ENCODE results near the gene CALHM4.

Gene CALHM4, protein sequence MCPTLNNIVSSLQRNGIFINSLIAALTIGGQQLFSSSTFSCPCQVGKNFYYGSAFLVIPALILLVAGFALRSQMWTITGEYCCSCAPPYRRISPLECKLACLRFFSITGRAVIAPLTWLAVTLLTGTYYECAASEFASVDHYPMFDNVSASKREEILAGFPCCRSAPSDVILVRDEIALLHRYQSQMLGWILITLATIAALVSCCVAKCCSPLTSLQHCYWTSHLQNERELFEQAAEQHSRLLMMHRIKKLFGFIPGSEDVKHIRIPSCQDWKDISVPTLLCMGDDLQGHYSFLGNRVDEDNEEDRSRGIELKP

DNA sequence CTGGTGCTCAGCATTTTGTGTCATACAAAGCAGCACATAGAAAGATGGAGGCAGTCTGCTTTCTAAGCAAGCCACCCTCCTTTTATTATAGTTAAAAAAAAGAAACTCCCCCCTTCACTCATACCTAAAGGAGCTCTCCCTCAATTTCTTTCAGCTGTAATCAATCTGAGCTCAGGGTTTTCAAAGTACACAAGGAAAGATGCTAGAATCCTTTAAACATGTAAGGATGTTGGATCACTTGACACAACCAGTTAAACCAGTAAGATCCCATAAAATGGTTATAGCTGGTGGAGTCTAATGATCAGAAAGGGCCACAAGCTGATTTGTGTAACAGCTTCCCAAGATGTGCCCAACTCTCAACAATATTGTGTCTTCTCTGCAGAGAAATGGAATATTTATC is at the start of gene CALHM4:
TSS of gene CALHM4 (plus strand) at position 301 of the 400 bp plus-strand sequence. CDS start at position 344, 43 bp downstream.
- DNase-seq = no peak

DNA sequence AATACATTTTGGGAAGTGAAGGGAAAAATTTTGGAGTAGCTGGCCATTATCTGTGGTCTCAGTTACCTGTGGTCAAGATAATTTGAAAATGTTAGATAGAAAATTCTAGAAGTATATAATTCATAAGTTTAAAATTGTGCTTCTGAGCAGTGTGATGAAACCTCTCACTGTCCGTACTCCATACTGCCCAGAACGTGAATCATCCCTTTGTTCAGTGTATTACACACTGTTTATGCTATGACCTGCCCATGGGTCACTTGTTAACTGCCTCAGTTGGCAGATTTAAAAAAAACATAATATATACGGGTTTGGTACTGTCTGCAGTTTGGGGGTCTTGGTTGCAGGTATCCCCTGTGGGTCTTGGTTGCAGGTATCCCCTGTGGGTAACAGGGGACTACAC is 46.2 kb upstream of the CALHM4 start:
- no peak for DNase-seq

DNA sequence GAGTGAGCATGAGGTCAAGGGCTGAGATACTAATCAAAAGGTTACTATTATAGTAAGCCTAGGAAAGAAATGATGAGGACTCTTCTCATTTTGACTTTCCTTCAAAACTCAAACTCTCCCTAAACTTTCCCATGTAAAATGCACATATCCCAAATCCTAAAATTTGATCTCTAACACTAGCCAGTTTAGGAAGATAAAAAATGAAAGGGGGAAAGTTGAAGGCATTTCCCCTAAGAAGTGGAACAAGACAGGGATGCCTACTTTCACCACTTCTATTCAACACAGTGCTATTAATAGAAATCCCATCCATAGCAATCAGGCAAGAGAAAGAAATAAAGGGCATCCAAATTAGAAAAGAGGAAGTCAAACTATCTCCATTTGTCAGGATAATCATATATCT is 45.0 kb upstream of the CALHM4 start:
- DNase-seq = no peak

DNA sequence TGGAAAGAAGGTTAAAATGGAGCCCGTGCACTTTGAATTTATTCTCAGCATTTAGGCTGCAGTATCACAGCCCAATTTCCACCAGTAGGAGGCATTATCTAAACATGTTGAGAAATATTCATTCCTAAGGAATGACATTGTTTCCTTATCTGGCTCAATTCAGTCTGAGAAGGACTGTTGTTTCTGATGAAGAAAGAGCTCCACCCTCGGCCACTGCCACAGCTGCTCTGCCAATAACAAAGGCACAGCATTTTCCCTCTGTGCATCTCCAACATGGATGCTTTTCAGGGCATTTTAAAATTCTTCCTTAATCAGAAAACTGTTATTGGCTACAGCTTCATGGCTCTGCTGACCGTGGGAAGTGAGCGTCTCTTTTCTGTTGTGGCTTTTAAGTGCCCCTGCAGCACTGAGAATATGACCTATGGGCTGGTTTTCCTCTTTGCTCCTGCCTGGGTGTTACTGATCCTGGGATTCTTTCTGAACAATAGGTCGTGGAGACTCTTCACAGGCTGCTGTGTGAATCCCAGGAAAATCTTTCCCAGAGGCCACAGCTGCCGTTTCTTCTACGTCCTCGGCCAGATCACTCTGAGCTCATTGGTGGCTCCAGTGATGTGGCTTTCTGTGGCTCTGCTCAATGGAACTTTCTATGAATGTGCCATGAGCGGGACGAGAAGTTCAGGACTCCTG is 42.0 kb upstream of the CALHM4 start, which contains the start of gene CALHM5:
TSS of gene CALHM5 (plus strand) at position 216 of the 687 bp plus-strand sequence. CDS start at position 274, 58 bp downstream.
- no peak for DNase-seq

DNA sequence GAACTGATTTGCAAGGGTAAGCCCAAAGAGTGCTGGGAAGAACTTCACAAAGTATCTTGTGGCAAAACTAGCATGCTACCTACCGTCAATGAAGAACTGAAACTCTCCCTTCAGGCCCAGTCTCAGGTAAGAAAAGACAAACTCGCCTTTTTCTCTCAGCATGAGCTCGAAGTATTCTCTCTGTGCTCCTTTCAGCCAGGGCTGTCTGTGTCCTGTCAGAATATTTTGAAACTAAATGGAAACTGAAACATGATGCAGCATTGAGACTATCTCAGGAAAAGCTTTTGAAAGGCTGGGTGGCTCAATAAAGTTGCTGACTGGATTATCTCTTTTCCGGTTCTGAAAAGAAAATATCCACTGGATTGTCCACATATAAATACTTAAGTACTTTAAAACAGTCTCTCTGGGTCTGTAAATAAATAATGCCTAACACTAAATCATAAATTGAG is 41.4 kb upstream of the CALHM4 start:
- no peak for DNase-seq

DNA sequence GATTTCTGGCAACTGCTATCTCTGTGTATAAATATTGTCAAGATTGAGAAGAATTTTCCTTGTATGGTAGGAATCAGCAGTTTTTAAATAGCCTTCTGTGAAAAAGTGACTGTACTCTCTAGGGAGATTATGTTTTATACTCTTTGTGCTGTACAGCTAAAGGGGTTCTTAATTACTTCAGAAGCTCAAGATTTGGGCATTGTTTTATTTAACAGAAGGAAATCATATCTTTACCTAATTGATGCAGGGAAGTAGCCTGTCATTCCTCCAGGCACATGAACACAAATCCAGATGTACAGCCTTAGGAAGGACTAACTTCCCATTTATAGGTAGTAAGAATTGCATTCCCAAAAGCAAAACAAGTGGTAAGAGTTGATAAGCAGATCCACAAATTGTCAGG is 40.8 kb upstream of the CALHM4 start:
- DNase-seq = no peak

DNA sequence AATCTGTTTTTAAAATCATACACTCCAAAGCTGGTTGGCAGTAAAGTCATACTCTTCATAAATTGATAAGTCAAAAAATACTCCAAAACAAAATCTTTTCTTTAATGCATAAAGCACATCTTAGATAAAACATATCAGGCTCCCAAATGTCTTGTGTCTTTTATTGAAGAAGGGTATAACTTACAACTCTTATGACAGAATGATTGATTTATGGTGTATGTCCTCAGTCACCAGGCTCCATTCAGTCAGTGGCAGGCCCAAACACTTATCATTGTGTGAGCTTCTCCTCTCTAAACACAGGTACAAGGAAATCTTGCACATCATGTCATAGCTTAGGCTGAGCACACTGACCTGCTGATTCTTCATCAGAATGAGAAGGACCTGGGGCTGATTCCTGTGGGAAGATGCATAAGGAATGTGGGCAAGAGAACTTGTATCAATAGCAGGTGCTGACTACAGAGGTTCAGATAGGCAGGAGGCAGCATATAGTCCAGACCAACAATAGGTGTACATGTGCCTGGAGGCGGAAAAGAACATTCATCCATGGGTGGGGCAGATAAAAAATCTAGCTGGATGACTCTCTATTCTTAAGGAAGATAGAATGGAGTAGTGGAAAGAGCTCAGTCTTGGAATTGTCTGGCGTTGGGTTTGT is 40.2 kb upstream of the CALHM4 start:
- no peak for DNase-seq

DNA sequence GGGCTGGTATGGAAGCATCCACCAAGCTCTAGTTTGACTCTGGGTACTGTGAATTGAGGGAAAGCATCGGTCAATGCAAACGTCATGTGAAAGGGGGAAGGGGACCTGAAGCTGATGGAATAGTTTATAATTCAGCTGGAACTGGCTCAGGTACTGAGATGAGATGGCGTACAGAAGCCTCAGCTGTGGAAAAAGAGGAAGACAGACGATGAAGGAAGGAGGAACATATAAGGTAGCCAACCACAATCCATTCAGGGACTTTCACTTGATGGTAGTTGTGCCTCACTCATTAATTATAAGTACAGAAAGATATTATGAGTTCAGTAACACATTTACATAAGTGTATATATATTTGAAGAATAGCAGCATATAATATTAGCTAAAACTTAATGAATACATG is 39.4 kb upstream of the CALHM4 start:
- no peak for DNase-seq

DNA sequence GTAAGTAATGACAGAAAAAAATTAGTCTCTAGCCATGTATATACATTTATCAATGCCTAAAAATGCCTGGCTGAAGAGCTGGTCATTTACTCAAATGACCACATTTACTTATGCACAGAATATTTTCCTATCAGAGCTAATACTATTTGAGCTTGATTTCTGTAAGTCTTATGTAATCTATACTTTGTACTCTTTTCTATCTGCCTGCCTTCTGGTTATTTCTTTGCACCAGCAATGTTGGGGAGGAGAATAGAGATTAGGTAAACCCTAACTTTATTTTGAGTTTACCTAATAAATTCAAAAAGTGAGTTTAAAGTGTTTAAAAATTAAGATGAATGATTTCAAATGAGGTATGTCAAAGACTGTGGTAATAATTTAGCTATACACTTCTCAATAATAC is 38.4 kb upstream of the CALHM4 start:
- DNase-seq = no peak

DNA sequence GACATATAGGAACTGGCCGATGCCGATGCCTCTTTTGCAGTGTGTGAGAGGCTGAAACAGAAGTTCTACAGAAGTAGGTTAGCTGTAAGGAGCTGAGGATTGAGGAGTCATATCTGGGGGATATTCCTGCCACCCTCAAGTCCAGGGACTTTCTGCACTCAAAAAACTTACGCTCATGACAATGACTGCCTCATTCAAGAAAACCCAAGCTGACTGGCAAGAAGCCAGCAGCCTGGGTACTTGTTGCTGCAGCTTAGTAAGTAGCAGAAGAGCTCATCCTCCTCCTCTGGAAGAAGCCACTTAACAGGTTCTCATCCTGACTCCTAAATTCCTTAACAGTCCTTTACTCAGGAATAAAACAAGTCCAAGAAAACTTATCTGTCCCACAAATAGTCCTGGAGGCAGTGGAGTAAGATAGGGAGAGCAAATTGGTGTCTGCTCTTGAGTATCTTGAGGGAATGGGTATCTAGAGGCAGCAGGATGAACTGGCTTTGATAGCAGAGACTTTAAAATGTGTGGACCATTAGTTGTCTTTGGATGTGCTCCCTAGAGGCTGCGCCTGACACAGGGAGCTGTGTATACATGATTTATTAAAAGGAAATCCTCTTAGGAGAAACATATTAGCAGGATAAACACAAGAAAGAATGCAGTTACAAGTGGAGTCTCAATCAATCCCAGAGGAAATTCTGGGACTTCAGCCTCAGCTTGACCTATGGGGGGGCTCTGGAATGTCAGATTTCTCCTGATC is 34.8 kb upstream of the CALHM4 start:
- no peak for DNase-seq

DNA sequence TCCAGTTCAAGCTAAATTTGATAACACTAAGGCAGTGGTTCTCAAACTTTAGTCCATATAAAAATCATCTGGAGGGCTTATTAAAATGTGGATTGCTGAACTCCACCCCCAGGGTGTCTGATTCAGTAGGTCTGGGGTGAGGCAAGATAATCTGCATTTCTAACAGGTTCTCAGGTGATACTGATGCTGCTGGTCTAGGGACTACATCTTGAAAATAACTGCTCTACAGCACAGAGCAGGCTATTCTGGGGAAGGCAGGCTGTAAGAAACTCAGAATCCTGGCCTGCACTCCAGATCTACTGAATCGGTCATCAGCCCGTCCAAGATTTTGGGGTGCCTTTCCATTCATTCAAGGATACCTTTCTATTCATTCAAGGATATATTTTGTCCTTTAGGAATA is 30.7 kb upstream of the CALHM4 start:
- no peak for DNase-seq

DNA sequence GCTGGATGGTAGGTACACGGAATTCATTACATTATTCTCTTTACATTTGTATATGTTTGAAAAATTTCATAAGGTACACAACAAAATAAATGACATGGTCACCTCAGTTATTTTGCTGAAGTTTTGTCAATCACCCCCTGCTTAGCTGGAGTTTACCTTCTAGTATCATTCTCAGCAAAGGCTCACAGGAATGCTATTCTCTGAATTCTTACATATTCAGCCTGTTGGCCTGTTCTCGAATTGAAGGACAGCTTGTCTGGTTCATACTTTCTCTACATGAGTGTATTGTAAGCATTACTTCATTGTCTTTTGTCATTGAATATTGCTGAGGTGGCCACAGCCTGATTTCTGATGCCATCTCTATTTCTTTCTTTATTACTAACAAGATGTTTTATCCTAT is 29.3 kb upstream of the CALHM4 start:
- no peak for DNase-seq

DNA sequence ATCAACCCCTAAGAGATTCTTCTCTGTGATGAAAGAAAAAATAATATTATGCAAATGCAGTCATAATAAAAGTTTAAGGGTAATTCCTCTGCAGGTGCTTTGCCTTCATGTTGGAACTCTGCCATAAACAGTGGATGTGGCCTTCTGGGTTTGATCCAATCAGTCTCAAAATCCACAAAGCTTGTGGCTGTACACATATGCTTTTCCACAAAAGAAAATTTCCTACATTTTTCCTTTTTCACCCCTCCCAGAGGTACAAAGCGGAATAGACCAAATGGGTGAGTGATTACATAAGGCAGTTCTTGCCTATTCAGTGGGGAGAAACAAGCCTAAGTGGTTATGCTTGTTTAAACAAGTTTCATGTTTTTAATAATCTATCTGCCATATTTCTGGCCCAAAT is 25.4 kb upstream of the CALHM4 start:
- no peak for DNase-seq

DNA sequence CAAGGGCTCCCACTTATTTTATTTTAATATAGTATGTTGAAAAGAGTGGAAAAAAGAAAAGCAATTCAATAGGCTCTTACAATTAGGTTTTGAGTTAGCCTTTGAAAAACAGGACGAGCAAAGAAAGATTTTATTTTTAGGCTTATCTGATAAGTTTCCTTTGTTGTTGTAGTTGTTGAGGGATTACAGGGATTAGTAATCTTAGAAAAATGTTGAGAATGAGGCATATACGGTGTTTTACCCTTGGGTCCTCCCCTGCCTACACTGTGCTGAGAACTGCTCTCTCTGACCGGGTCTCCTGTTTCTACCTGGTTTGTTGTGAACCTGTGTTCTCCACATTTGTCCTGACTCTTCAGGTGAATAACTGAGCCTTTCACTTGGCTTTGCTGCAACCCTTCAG is 24.8 kb upstream of the CALHM4 start:
- DNase-seq = no peak

DNA sequence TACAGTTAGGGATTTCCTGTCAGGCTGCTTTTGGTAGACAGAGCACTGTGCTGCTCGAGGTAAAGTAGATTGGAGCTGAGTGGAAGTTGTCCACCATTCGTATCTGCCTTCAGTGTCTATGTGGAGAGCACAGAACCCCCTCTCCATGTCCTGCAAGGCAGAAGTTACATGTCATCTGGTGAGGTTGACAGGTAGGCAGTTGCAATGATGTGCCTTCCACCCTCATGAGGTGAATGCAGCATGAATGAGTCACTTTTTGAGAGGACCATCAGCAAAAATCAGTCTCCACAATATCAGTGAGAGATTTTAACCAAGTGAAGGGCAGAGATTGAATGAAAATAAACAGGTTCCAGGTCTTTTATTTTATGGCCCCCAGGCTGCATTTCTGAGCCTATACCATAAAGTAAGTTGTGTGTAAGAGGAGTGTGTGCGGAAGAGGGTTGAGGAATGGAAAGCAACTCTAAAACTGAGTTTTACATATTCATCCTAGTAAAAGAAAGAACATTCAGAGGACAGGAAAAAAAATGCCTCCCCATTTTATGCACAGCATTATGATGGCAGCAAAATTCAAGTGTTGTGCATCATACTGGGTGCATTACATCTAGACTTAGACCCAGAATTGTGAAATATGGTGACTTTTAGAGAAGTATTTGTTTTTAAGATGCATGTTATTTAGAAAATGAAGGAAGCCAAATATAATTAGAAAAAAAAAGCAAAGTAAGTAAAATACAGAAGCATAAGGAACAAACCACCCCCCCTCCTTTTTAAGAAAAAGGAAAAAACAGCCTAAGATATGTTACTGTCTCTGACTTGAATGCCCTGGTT is 23.9 kb upstream of the CALHM4 start:
- no peak for DNase-seq

DNA sequence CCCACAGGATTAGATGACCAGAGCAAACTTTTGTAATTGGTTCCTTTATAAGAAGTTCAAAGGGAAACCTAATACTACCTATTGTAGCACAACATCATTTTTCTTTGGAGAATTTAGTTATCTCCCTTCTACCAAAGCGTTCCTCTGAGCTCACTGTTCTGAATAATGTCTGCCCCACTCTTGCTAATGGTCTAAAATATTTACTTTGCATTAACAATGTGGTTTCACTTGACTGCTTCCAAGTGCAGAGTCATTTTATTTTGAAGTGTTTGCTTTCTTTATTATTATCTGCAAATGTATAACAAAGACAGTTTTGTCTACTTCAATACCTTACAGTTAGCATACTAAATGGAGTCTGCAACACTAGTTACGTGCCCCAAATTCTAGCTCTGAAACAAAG is 23.1 kb upstream of the CALHM4 start:
- no peak for DNase-seq

DNA sequence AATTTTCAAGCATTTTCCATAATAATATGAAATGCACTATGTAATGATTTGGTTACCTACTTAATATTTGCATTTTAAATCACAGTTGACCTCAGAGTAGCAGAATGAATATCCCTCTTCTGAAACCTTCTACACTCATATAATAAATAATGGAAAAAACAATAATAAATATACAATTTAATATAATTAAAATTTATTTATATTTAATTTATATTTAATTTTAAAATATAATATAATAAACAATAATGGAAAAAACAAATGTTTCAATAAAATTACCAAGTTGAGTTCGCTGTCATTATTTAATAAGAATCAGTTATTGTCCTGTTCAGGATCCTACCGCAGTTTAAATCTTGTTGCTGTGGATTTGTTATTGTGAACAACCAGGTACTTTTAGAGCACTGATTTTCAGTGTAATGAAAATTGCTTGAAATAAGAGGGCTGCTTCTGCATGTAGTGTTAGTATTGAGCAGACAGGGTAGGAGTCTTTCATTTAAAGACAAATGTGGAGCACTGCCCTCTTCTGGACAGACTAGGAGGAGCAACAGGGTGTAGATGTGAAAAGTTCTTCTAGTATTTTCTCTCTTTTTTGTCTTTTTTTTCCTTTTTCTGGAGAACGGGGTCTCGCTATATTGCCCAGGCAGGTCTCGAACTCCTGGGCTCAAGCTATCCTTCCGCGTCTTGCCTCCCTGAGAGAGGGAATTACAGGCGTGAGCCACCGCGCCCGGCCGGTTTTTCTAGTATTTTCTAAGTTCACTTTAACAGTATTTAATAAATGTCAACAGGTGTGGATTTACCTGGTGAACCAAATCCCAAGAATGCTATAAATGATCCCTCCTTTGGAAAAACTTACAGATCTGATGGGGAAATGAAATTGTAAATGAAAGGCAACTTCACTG is 21.6 kb upstream of the CALHM4 start:
- peak; percentile 41 for DNase-seq

DNA sequence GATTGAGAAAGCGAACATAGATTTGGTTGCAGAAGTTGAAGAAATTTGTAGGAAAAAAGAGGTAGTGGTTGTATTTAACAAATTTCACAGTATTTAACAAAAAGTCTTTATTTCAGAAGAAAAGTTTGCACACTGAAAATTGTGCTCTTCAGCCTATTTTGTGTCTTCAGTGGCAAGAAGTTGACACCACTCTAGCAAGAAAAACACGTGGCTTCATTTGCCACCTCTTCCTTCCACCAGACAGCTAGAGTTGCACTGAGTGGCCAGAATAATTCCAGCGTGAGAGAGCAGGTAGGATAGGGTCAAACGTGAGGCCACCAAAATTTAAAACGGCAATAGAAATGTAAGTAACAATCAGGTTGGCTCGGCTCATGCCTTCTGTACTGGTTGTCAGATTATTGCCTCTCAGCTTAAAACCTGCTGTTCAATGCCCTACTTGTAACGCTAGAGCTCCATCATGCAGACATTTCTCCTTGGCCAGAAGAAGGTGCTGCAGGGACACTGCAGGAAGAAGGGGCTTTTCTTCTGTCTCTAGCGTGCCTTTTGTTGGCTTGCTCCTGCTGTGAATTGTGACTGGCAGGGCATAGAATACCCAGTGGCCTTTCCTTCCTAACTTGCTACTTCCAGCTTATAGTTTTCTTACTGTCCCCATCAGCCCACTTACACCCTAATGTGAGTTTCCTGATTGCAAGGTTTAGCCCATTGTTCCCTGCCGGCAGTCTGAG is 20.2 kb upstream of the CALHM4 start:
- no peak for DNase-seq

DNA sequence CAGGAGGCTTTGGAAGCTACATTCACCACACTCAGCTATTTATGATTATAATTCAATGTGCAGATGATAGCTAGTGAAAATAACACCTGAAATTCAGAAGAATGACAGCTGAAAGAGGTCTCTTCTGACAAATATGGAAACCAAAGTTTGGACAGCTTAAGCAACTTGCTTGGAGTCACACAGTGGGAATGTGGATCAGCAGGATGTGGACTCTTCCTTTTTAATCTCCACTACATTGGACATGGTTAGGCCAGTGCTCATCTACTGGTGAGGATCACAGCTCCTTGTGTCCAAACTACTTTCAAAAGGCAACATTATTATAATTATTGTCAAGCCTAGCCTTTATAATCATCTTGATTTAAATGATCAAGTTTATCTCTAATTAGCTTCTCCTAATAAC is 18.4 kb upstream of the CALHM4 start:
- DNase-seq = no peak

DNA sequence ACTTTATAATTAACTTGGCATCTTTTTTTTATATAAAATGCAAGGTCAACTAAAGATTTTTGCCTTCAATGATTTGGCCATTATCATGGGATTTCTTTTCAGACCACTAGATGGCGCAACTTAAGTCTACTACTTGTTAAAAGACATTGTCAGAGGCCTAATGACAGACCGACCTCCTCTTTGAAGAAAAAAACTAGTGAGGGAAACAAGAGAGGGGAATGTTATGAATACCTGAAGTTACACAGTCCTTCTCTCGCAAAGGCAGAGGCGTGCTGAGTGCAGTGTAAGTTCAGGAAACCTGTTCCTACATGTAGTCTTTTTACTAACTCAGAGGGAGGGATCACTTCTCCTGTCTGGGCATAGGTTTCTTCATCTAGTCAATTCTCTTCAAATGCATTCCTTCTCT is 17.3 kb upstream of the CALHM4 start:
- no peak for DNase-seq

DNA sequence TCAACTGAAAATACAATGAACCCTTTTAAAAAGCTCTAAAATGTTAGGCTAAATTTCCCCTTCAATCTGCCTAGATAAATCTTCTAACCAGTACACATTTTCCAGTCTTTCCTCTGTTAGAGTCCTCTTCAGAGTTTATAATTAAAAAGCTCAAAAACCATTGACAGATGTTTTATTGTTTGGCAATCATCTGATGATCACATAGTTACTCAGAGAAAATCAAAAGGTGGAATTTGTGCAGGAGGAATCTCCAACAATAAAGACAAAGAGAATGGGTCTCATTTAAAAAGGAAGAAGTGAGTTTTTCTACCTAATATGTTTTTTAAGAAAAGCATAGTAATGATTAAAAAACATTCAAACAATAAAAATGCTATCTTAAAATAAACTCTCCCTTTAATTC is 11.1 kb upstream of the CALHM4 start:
- DNase-seq = no peak
